Central memory CD4-positive, alpha-beta T cell (primary cell): Measurements from ENCODE around the gene MRPS22.
A peak's percentile ranks its signal among the peaks of the same experiment; 100 is the strongest.
"Not testable (repeated sequence)": the region's sequence is repeated elsewhere in the genome, so short reads cannot be mapped to it uniquely, and the experiment has no call there.

Source experiments
- DNase-seq: peaks from one replicate; pipeline ENCODE4 v3.0.0; 2022

The MRPS22 gene

GRCh38 chr3:139312416-139312815 lies 31.4 kb upstream of the MRPS22 start:
- no peak for DNase-seq

DNA sequence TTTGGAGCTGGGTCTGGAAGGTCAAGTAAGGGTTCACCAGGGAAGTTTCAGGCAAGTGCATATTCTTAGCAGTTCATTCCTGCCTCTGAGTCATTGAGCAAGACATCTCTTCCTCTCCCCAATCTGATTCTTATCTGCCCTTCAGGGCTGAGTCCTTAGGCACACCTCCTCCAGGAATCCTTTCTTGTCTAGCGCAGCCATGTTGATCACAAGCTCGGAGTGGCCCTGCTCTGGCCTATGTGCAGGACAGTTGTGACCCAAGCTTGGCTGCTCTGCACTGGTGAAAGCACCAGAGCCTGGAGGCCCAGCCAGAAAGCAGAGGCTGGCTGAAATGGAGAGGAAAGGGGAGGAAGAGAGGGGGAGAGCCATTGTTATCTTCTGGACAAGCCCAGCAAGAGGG lies 30.9 kb upstream of the MRPS22 start:
- DNase-seq, result no peak

GRCh38 chr3:139313921-139314320 lies 29.9 kb upstream of the MRPS22 start:
- DNase-seq, result no peak

DNA sequence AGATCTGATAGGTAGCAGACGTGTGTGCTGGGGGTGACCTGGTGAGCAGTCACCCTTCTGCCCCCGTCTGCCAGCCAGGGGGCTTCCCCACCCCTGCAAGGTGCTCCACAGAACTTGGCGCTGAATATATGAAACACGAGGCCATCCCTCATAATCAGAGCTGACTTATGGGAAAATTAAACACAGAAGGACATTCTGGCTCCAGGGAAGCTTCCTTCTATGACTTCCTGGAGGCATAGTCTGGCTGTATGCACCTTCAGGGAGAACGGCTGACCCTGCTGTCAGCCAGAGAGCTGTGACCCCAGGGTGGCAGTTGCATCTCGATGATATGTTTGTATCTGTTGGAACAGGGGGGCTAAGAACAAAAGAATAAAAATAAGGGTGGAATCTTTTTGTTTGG lies 26.6 kb upstream of the MRPS22 start:
- DNase-seq, result no peak

GRCh38 chr3:139317660-139318430 lies 26.0 kb upstream of the MRPS22 start:
- DNase-seq, result no peak

GRCh38 chr3:139318431-139318816 lies 25.4 kb upstream of the MRPS22 start:
- no peak for DNase-seq

DNA sequence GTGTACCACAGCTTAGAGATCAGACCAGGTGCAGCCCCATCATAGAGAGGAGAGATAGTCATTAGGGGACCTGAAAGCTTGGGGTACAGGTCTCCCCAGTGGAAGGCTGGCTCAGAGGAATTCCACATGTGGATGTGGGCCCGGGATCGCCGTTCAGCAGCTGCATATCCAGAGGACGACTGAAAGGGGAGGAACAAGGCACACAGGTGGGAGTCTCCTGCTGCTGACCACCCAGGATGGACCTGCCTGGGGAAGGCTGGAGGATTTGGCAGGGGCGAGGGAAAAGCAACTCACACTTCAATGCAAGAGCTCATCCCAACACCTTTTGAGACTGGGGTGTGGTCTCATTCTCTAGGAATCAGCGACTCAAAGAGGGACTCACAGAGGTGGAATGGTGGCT lies 25.0 kb upstream of the MRPS22 start:
- no peak for DNase-seq

- DNase-seq, result no peak
These were observed 24.1 kb upstream of the MRPS22 start for GRCh38 chr3:139319428-139320402.

DNA sequence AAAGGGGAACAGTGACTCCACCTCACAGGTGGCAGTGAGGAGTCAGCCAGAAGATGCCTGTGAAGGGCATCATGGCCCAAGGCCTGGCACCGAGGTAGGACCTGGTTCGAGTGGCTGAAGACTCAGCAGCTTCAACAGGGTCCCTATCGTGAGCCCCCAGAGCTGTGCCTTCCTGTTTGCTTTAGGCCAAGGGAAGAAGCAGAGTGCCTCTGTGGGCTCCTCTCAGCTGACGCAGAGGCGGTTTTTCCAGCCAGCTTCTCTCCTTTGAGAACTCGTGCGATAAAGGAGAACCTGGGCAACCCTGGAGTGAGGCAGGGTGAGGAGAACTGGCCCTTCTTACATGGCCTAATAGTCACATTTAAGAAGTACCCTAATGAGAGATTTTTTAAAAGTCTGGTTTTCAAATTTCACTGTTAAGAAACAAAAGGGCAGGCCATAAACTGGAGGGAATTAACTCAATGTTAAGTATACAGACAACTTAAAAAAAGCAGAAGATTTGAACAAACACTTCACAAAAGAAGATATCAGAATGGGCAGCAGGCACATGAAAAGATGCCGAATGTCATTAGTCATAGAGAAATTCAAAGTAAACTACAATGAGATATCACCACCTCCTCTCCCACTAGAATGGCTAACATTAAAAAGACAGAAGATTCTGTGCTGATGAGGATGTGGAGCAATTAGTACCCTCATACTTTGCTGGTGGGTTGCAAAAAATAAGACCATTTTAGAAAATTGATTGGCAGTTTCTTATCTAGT lies 23.1 kb upstream of the MRPS22 start:
- DNase-seq, result no peak

DNA sequence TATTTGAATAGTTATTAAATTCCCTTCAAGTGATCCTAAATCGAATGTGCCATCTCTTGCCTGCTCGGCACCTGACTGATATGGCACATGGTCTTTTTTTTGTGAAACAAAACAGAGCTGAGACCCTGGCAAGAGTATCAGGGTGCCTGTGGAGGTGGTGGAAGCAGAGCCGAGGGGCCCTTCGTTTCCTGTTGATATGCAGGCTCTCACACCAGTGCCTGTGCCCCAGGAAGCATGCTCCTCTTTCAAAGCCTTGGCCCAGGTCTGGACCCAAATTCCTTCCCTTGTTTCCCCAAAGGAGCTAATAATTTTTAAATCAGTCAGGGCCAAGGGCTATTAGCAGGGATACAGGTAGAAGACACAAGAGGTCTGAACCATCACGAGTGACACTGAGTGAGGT lies 21.5 kb upstream of the MRPS22 start:
- no peak for DNase-seq

DNA sequence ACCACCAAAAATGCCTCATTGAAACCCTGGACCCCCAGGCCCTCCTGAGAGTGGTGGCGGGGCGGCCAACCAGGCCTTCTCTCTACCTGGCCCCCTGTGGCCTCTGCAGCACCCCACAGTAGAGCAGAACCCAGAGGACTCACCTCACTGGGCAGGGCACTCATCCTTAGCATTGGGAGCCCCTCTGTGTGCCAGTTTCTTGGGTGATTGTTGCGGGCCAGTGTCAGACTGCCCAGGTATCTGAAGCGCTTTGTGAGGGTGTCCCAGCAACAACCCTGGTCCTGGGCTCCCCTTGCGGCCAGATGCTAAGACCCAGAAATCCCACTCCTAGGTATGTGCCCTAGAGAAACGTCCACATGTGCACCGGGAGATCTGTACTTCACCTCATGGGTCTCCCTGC lies 20.7 kb upstream of the MRPS22 start:
- DNase-seq, result no peak

DNA sequence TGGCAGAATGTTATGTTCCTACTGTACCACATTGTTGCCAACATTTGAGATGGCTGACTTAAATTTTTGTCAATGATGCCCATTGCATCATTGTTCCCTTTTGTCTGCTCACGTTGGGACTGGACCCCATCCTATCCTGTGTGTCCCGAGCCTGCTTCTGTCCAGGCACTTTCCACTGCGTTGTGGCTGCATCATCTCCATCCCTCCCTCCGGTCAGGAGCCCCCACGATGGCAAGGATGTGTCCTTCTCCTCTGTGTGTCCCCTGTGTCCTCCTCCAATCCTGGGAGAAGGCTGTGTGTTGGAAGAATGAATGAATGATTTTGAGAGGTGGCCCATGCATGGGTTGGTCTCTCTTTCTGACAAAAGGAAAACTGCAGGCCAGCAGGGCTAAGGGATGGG lies 19.4 kb upstream of the MRPS22 start:
- no peak for DNase-seq

DNA sequence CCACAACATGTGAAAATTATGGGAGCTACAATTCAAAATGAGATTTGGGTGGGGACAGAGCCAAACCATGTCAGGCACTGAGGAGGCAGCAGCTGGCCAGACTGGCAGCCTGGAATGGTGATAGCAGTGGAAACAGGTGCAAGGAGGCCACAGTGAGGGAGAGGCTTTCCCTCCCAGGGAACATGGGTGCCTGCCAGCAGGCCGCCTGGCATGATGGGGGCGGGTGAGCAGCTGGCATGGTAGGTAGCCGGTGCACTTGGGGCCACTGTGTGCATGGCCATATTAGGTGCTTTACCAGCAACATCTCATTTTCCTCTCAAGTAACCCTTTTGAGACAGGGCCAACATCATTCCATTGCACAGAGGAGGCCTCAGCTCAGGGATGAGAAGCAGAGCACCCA lies 18.3 kb upstream of the MRPS22 start:
- DNase-seq, result no peak

DNA sequence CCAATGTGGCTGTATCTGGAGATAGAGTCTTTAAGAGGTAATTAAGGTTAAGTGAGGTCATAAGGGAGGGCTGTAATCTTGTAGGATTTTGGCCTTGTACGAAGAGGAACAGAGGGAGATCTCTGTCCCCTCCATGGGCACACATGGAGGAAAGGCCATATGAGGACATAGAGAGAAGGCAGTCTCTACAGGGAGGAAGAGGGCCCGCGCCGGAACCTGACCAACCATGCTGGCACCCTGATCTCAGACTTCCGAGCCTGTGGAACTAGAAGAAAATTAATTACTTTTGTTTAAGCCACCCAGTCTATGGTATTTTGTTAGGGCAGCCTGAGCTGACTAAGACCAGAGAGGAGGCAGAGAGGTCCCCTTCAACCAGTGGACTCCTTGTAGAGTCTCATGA lies 17.7 kb upstream of the MRPS22 start:
- no peak for DNase-seq

GRCh38 chr3:139326707-139327106 lies 17.1 kb upstream of the MRPS22 start:
- DNase-seq, result no peak

DNA sequence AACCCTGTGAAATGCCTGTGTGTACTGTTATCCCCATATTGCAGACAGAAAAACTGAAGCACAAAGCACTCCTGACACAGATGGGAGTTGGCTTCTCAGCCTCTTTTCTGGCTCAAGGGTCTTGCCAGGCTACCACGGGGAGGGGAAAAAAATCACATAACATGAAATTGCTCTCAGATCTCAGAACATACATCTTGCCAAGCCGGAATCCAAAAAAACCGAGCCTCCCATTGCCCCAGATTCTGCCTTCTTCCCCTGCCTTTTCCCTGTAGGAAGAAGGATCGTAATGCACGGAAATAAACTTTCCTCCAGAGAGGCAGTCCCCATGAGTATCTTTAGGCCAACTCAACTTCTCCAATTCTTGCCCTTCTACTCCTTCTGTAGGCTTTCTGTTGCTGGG lies 16.6 kb upstream of the MRPS22 start:
- DNase-seq, result no peak

- no peak for DNase-seq
These were observed 16.0 kb upstream of the MRPS22 start for GRCh38 chr3:139327861-139328260.

DNA sequence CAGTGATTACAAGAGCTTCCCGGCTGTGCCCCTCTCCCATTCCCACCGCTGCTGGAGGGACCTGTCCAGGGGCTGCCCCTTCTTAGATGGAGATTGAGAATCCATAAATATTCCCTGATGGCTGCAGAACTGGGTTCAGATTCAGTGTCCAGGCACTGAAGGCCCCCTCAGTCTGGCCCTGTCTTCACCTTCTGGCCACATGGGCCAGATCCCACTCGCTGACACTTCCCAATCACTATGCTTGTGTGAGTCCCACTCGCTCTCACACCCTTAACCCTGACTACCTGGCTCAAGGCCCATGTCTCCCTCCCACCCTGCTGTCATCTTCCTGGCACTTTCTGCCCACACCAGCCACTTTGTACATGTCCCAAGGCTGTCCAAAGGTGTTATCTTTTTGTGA lies 15.5 kb upstream of the MRPS22 start:
- DNase-seq, result no peak

DNA sequence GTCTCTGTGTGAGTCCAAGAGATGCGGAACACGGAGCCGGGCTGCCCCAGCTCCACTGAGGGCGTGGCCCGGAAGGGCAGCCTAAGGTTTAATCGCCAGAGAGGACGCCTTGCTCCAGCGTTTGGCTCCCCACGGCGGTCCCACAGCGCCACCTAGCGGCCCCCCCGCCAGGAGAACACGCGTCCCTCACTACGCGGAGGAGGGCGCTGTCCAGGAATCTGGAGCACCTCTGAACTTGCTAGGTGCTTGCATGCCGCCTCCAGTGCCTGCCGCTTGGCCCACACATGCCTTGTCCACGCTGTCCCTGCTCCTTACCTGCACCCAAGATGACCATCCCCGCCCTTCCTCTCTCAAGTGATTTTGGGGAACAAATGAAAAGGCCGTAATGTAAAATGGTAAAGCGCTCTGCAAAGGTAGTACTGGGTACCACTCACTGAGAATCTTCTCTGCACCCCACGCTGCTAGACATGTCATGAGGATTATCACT lies 14.4 kb upstream of the MRPS22 start:
- peak; percentile 73 for DNase-seq

GRCh38 chr3:139332092-139332491 lies 11.7 kb upstream of the MRPS22 start:
- no peak for DNase-seq

DNA sequence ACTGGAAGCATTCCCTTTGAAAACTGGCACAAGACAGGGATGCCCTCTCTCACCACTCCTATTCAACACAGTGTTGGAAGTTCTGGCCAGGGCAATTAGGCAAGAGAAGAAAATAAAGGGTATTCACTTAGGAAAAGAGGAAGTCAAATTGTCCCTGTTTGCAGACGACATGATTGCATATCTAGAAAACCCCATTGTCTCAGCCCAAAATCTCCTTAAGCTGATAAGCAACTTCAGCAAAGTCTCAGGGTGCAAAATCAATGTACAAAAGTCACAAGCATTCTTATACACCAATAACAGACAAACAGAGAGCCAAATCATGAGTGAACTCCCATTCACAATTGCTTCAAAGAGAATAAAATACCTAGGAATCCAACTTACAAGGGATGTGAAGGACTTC lies 9.1 kb upstream of the MRPS22 start:
- DNase-seq, result not testable (repeated sequence)

GRCh38 chr3:139338405-139338804 lies 5.4 kb upstream of the MRPS22 start:
- no peak for DNase-seq
